Right atrium auricular region (tissue), 2 donors: ENCODE results near the gene CGB8. TPM values are rescaled to one million over a fixed set of nuclear protein-coding genes. Genes with fewer than 3 reads are reported as not detected.

Experiments used
- DNase-seq: peaks from one replicate; pipeline ENCODE4 v3.0.0-alpha.2; 2019; ENCODE audit warnings: low spot score
- H3K27ac ChIP-seq, 2 donors: fragments of 200-600 bp; sonication (generic); 1 replicate in 1 of 2; 2 replicates in 1 of 2; pipeline ENCODE4 v1.5.1; 2016 to 2019
- H3K27me3 ChIP-seq, 2 donors: fragments of 200-600 bp; sonication (generic); one replicate each; pipeline versions ENCODE4 v1.5.1 to v1.6.0; 2017 to 2019
- H3K36me3 ChIP-seq: fragments of 200-600 bp; sonication (generic); one replicate; pipeline ENCODE4 v1.5.1; 2016
- H3K4me1 ChIP-seq, 2 donors: fragments of 200-600 bp; sonication (generic); one replicate each; pipeline versions ENCODE4 v1.5.1 to v1.6.0; 2017 to 2019
- H3K4me3 ChIP-seq, 2 donors: fragments of 200-600 bp; sonication (generic); 1 replicate in 1 of 2; 2 replicates in 1 of 2; pipeline ENCODE4 v1.5.1; 2017 to 2019; ENCODE audit warnings: mild to moderate bottlenecking in 1 of 2, moderate library complexity in 1 of 2
- H3K9me3 ChIP-seq, 2 donors: fragments of 200-600 bp; sonication (generic); one replicate each; pipeline ENCODE4 v1.5.1; 2019
- total RNA-seq, 2 donors: library from RNA; depleted of rRNA; stranded (reverse); fragments of >200 nt; gene quantifications; one replicate each; pipeline ENCODE4 v1.1.0, GENCODE V29; 2016
- TF ChIP-seq, protein P1 (sequence below), 2 donors: fragments of 200-600 bp; sonication (generic); IDR thresholded peaks; one replicate each; pipeline ENCODE4 v1.5.1; 2019; ENCODE audit warnings: antibody characterized with exemption in 2 of 2

The CGB8 gene
- total RNA-seq, 2 donors from 2014 or later: not detected

DNA sequence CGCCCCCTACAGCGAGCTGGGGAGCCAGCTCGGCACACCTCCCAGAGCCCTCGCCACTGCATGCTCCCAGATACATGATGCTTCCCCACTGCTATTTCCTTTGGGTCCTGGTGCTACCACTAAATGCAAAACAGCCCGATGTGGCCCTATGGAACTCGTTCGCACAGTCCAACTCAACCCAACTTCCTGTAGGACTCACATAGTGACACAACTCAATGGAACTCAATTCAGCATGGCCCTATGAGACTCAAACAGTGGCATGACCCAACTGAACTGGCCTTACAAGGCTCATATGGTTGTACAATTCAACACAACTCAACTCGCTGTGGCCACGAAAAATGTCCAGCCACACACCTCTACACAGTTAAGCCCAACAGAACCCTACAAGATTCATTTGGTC lies 20.1 kb upstream of the CGB8 start:
- peaks cover 0 to 36% of the 10 kb centered on the region in 2 donors for H3K4me1 ChIP-seq

DNA sequence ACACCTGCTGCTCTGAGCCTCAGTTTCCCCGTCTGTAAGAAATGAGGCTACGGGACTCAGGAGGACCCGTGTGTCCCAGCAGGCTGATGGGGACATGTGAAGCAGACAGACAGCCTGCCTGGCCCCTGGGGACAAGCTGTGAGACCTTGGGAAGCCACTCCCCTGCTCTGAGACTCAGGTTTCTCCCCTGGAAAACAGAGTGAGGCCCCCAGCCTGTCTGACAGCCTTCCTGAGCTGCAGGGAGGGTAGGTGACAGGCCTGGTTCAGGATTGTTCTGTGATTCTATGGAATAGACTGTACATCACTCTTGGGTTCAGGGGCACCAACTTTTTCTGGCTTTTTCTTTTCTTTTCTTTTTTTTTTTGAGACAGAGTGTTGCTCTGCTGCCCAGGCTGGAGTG lies 18.6 kb upstream of the CGB8 start:
- no peak overlapping the region for H3K27ac ChIP-seq

More for the DNA sequence above, 20.1 kb upstream of the CGB8 start:
- Histone ChIP-seq H3K9me3 (no peaks in the 10 kb centered on the region), H3K4me3 (no peak overlapping the region), H3K36me3 (no peaks in the 10 kb centered on the region), H3K27me3 (peaks cover 4 to 6% of the 10 kb centered on the region in 2 donors), H3K27ac (no peak overlapping the region)
- no peak for DNase-seq
- TF ChIP-seq, protein P1, sequence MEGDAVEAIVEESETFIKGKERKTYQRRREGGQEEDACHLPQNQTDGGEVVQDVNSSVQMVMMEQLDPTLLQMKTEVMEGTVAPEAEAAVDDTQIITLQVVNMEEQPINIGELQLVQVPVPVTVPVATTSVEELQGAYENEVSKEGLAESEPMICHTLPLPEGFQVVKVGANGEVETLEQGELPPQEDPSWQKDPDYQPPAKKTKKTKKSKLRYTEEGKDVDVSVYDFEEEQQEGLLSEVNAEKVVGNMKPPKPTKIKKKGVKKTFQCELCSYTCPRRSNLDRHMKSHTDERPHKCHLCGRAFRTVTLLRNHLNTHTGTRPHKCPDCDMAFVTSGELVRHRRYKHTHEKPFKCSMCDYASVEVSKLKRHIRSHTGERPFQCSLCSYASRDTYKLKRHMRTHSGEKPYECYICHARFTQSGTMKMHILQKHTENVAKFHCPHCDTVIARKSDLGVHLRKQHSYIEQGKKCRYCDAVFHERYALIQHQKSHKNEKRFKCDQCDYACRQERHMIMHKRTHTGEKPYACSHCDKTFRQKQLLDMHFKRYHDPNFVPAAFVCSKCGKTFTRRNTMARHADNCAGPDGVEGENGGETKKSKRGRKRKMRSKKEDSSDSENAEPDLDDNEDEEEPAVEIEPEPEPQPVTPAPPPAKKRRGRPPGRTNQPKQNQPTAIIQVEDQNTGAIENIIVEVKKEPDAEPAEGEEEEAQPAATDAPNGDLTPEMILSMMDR (IDR thresholded peaks at IDR 0.05): no peak

DNA sequence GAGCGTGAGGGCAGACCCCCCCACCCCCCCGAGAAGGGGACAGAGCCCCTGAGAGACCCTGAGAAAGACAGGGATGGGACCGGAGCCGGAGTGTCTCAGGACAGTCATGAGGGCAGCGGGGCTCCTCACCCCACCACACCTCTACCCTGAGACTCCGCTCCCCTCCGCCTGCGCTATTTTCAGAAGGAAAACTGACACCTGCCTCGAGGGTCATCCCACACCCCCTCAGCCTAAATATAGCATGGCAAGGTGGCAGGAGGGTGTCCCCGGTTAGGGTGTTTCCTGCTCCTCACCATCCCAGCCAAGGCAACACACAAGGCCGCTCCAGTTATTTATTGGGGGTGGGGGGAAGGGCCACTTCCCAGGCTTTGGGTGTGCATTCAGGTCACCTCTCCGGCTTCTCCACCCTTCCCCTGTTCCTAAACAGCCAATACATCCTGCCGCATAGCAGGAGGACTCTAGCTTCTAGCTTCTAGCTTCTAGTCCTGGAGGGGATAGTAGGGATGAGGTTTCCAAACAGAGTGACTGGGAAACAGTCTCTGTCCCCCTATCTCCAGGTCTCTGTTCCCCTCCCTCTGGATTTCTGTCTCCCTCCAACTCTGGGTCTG lies 17.1 kb upstream of the CGB8 start:
- TF ChIP-seq, protein P1 (IDR thresholded peaks at IDR 0.05): no peak
- Histone ChIP-seq H3K4me1 (peaks cover 0 to 31% of the 10 kb centered on the region in 2 donors), H3K36me3 (no peaks in the 10 kb centered on the region), H3K4me3 (no peak overlapping the region), H3K9me3 (no peaks in the 10 kb centered on the region), H3K27ac (peak overlapping the region; percentile 58), H3K27me3 (no peaks in the 10 kb centered on the region)
- DNase-seq: no peak

More for the DNA sequence above, 18.6 kb upstream of the CGB8 start:
- no peaks in the 10 kb centered on the region for H3K9me3 ChIP-seq
- peaks cover 0 to 36% of the 10 kb centered on the region in 2 donors for H3K4me1 ChIP-seq
- DNase-seq: no peak
- TF ChIP-seq, protein P1 (IDR thresholded peaks at IDR 0.05): no peak
- H3K36me3 ChIP-seq: no peaks in the 10 kb centered on the region
- H3K27me3 ChIP-seq: peaks cover 4 to 6% of the 10 kb centered on the region in 2 donors
- no peak overlapping the region for H3K4me3 ChIP-seq

DNA sequence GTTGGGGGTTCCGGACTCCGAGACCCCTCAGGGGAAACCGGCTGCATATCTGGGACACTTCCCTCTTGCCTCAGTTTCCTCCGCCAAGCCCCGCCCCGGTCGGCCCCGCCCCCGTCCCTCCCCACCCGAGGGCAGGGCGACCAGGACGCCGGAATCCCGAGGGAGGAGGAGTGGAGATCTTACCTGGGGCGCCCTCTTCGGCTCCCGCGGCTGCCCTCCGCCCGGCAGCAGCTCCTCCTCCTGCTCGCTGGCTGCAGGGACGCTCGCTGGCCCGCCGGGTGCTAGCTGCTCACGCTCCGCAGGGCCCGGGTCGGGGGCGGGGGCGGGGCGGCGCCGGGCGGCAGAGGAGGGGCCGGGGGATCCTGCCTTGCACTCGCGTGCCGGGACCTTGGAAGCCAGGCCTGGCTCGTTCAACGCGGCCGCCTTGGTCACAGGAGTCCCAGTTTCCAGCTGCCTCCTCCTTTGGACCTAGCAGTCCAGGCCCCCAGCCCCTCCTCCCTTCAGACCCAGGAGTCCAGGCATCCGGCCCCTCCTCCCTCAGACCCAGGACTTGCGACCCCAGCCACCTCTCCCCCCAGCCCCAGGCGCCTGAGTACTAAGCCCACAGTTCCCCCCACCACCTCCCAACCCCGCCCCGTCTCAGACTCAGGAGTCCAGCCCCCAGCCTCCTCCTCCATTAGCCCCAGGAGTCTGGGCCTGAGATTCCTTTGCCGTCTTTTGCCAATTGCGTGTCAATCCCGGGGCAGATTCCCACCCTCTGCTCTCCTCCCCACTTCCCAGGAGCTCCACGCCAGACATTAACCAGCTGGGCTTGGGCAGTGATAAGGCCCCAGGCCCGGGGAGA lies 16.1 kb upstream of the CGB8 start, which contains the start of gene NTF4:
TSS of gene NTF4 (minus strand) at position 51 of the 844 bp plus-strand sequence. CDS start 2,821 bp downstream, outside the sequence.
- Histone ChIP-seq H3K27ac (peak within 1 kb of the TSS; percentile 58), H3K36me3 (no peaks in the 10 kb centered on the region), H3K4me3 (peak within 1 kb of the TSS; percentile 12 to 39), H3K9me3 (no peaks in the 10 kb centered on the region), H3K27me3 (no peaks in the 10 kb centered on the region), H3K4me1 (peaks cover 0 to 31% of the 10 kb centered on the region in 2 donors)
- TF ChIP-seq, protein P1 (IDR thresholded peaks at IDR 0.05): peak in 1 of 2 donors; percentile 10
- DNase-seq: no peak

DNA sequence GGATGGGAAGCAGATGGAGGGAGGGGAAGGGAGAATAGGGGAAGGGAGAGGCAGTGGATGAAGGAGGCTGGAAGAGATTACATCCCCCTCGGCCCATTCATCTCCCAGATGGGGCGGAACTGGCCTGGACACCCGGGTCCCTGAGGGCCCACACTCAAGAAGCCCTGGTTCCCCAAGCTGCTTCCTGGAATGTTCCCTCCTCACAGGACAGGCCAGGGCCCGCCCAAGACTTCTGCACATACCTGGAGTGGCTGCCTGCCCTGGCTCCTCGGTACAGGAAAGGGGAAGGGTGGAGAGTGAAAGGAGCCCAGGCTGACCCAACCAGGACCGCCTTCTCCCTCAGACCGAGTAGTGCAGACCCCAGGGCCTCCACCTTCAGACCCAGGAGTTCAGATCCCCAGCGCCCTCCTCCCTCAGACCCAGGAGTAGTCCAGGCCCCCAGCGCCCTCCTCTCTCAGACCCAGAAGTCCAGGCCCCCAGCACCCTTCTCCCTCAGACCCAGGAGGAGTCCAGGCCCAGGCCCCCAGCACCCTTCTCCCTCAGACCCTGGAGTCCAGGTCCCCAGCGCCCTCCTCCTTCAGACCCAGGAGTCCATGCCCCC lies 15.2 kb upstream of the CGB8 start:
- Histone ChIP-seq H3K27me3 (no peaks in the 10 kb centered on the region), H3K4me3 (no peak overlapping the region), H3K36me3 (no peaks in the 10 kb centered on the region), H3K4me1 (peaks cover 0 to 31% of the 10 kb centered on the region in 2 donors), H3K27ac (peak overlapping the region in 1 of 2 donors; percentile 58), H3K9me3 (no peaks in the 10 kb centered on the region)
- TF ChIP-seq, protein P1 (IDR thresholded peaks at IDR 0.05): no peak
- no peak for DNase-seq
